GM12878 (cell line): ENCODE data around the gene FUNDC1. TPM values are rescaled to one million over a fixed set of nuclear protein-coding genes. Genes with fewer than 3 reads are reported as not detected.

Experiments
- ATAC-seq: fragments of 200-7000 bp; cut with Tn5 transposase; 3 replicates; pipeline ENCODE4 v1.9.1; 2020; ENCODE audit warnings: mild to moderate bottlenecking, moderate library complexity
- BruUV-seq: library from RNA; stranded (reverse); fragments of 400-500 nt; replicated peaks from 2 replicates; lab custom pipeline; 2021; lab: Mats Ljungman, UMichigan
- CTCF ChIA-PET: fragments of 300-600 bp; sonication (Branson Sonifier 250); formaldehyde crosslinking; extraction: SDS; loops from one replicate; lab custom pipeline; 2021; ENCODE audit warnings: inconsistent platforms; lab: Yijun Ruan, JAX
- POLR2A ChIA-PET: fragments of 350-600 bp; formaldehyde crosslinking; extraction: SDS; loops from one replicate; lab custom pipeline; 2021; ENCODE audit warnings: inconsistent platforms; lab: Charles Lee
- RAD21 ChIA-PET: fragments of 300-600 bp; sonication (Branson Sonifier 250); formaldehyde crosslinking; loops from one replicate; lab custom pipeline; 2023; ENCODE audit warnings: antibody characterized with exemption; ENCODE audit not compliant: unreplicated experiment; lab: Charles Lee
- SMC1A ChIA-PET: fragments of 300-600 bp; sonication (Branson Sonifier 250); formaldehyde crosslinking; loops from one replicate; lab custom pipeline; 2023; ENCODE audit not compliant: unreplicated experiment, uncharacterized antibody; lab: Charles Lee
- DNase-seq: peaks from one replicate; pipeline ENCODE4 v3.0.0-alpha.2; 2011; ENCODE audit warnings: low read depth, low spot score
- FAIRE-seq: peaks from 3 replicates; lab custom pipeline; 2011; peaks lifted over from hg19 to GRCh38; lab: Jason Lieb, UNC
- H2AFZ ChIP-seq: 2 replicates; pipeline ENCODE4 v1.6.0; 2011; ENCODE audit warnings: low read depth, low read length, control low read depth; ENCODE audit not compliant: control insufficient read depth
- H3K27ac ChIP-seq: 2 replicates; pipeline ENCODE4 v1.5.1; 2011; ENCODE audit warnings: control low read depth; ENCODE audit not compliant: control insufficient read depth, insufficient read depth
- H3K27me3 ChIP-seq, 2 experiments: replicated peaks in 1 of 2; 2 replicates each; pipeline versions ENCODE4 v1.6.0 to v1.6.1; 2011; ENCODE audit warnings: low read length in 1 of 2; ENCODE audit not compliant: control insufficient read depth in 2 of 2, insufficient read depth in 2 of 2
- H3K36me3 ChIP-seq, 2 experiments: 2 replicates each; pipeline ENCODE4 v1.5.1; 2011; ENCODE audit warnings: low read length in 1 of 2; ENCODE audit not compliant: control insufficient read depth in 2 of 2, insufficient read depth in 2 of 2
- H3K4me1 ChIP-seq: 2 replicates; pipeline ENCODE4 v1.6.1; 2011; ENCODE audit warnings: mild to moderate bottlenecking, low read length, moderate library complexity, mixed read lengths; ENCODE audit not compliant: control insufficient read depth, insufficient read depth
- H3K4me2 ChIP-seq: 2 replicates; pipeline ENCODE4 v1.6.0; 2011; ENCODE audit warnings: control low read depth; ENCODE audit not compliant: control insufficient read depth, insufficient read depth
- H3K4me3 ChIP-seq: fragments of 200-600 bp; sonication (generic); 2 replicates; pipeline ENCODE4 v1.5.1; 2016
- H3K79me2 ChIP-seq: 2 replicates; pipeline ENCODE4 v1.6.0; 2011; ENCODE audit warnings: low read length; ENCODE audit not compliant: control insufficient read depth, insufficient read depth
- H3K9ac ChIP-seq: 2 replicates; pipeline ENCODE4 v1.8.0; 2011; ENCODE audit warnings: low read length, control low read depth, mixed read lengths; ENCODE audit not compliant: control insufficient read depth, insufficient read depth
- H3K9me3 ChIP-seq: replicated peaks from 3 replicates; pipeline ENCODE4 v1.5.1; 2011; ENCODE audit warnings: mild to moderate bottlenecking, low read length; ENCODE audit not compliant: control insufficient read depth, insufficient read depth
- H4K20me1 ChIP-seq: 2 replicates; pipeline ENCODE4 v1.6.0; 2011; ENCODE audit not compliant: control insufficient read depth, insufficient read depth
- BMI1 ChIP-seq: fragments of 450-650 bp; IDR thresholded peaks from 2 replicates; pipeline ENCODE4 v1.6.1; 2016; ENCODE audit warnings: mild to moderate bottlenecking, moderate library complexity, borderline replicate concordance
- CUX1 ChIP-seq: IDR thresholded peaks from 2 replicates; pipeline ENCODE4 v1.6.1; 2012; ENCODE audit warnings: improper control_type of control experiment, low read depth, low read length; ENCODE audit not compliant: insufficient replicate concordance
- DPF2 ChIP-seq: fragments of 450-650 bp; IDR thresholded peaks from 2 replicates; pipeline ENCODE4 v1.6.1; 2017; ENCODE audit warnings: mild to moderate bottlenecking
- EGR1 ChIP-seq, 2 experiments: IDR thresholded peaks; 1 replicate in 1 of 2; 2 replicates in 1 of 2; pipeline ENCODE4 v1.6.1; 2011 to 2012; ENCODE audit warnings: low read depth in 2 of 2, low read length in 2 of 2, borderline replicate concordance in 1 of 2, mild to moderate bottlenecking in 1 of 2, moderate library complexity in 1 of 2
- EZH2 ChIP-seq: IDR thresholded peaks from 2 replicates; pipeline ENCODE4 v1.6.1; 2012; ENCODE audit warnings: low read depth, mild to moderate bottlenecking, control low read depth, inconsistent platforms, low read length, borderline replicate concordance; ENCODE audit not compliant: control insufficient read depth
- IRF5 ChIP-seq: fragments of 450-650 bp; IDR thresholded peaks from 2 replicates; pipeline ENCODE4 v1.6.1; 2017; ENCODE audit warnings: borderline replicate concordance
- SMC3 ChIP-seq: IDR thresholded peaks from 2 replicates; pipeline ENCODE4 v1.6.1; 2011; ENCODE audit warnings: low read length, improper control_type of control experiment, borderline replicate concordance
- STAT3 ChIP-seq: IDR thresholded peaks from 2 replicates; pipeline ENCODE4 v1.6.1; 2011; ENCODE audit warnings: low read depth, low read length, improper control_type of control experiment
- TBL1XR1 ChIP-seq: IDR thresholded peaks from 2 replicates; pipeline ENCODE4 v1.6.1; 2012; ENCODE audit warnings: low read depth, low read length, improper control_type of control experiment
- ZNF274 ChIP-seq: IDR thresholded peaks from one replicate; pipeline ENCODE4 v1.8.0; 2011; ENCODE audit not compliant: insufficient read length, insufficient read depth
- ZNF687 ChIP-seq: fragments of 450-650 bp; IDR thresholded peaks from 2 replicates; pipeline ENCODE4 v1.6.1; 2017; ENCODE audit warnings: mild to moderate bottlenecking, moderate library complexity
- WGBS: methylation state at CpG from one replicate; pipeline ENCODE4 v1.1.6; 2016; ENCODE audit warnings: low lambda C conversion rate; ENCODE audit not compliant: insufficient replicate concordance, insufficient coverage; ENCODE audit errors: missing lambda C conversion rate; 5-methylcytosine and 5-hydroxymethylcytosine counted together
- in situ Hi-C: fragments of 300-500 bp; cut with MboI; formaldehyde crosslinking; loops from 9 replicates; pipeline ENCODE4 v1.14.3; 2018; ENCODE audit warnings: mixed read lengths
- intact Hi-C: fragments of 100-400 bp; cut with micrococcal nuclease; formaldehyde crosslinking; loops from one replicate; pipeline ENCODE4 v1.14.2; 2022; ENCODE audit not compliant: unreplicated experiment
- polyA plus RNA-seq, 11 experiments: library from polyadenylated mRNA; depleted of rRNA in 4 of 11; unstranded in 6 of 11; stranded (reverse) in 5 of 11; fragments of >200 nt; fragmentation: Nextera tagmentation in 4 of 11; fragmentation: Illumina TruSeq in 1 of 11; extraction: Ambion mirVana in 4 of 11; extraction: Trizol in 1 of 11; gene quantifications; 1 replicate in 1 of 11; 2 replicates in 10 of 11; pipeline versions ENCODE4 v1.2.1 to v1.2.3, GENCODE V29; 2011 to 2016; ENCODE audit warnings: inconsistent platforms in 2 of 11, missing spikeins in 2 of 11, low read depth in 1 of 11
- total RNA-seq, 4 experiments: library from RNA; depleted of rRNA in 3 of 4; stranded (reverse); fragments of >200 nt in 3 of 4; fragmentation: Illumina TruSeq in 1 of 4; extraction: Trizol in 1 of 4; gene quantifications; 2 replicates each; pipeline versions ENCODE4 v1.2.1 to v1.2.3, GENCODE V29; 2013 to 2021
- TF ChIP-seq, protein P1 (sequence below): IDR thresholded peaks from 2 replicates; pipeline ENCODE4 v1.6.1; 2012; ENCODE audit warnings: low read length, inconsistent platforms

The FUNDC1 gene
- total and polyA plus RNA-seq, 10 of the 15 experiments (the other 5 are each of a cell fraction or from before 2014, with no cell fraction given), result 10.0 to 25.1 (median 16.8) TPM

DNA sequence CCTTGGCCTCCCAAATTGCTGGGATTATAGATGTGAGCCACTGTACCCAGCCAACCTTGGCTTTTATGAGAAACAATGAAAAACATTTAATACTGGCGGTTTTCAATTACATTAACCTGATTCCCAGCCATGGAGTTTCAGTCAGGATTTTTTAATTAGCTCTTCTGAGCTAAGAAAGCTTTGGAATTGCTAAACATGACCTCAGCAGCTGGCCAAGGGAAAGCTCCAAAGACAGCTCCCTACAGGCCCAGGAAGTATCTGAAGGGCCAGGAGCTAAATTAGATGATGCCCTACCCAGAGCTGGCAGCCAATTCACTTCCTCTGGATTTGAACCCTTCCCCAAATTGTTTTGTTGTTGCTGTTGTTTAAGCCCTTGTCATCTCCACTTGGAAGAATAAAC, 26.5 kb upstream of the FUNDC1 start:
- Histone ChIP-seq H4K20me1 (no peaks in the 10 kb centered on the region), H3K36me3 (no peaks in the 10 kb centered on the region), H3K79me2 (no peaks in the 10 kb centered on the region), H3K9me3 (peaks cover 3% of the 10 kb centered on the region; the same call in 1 of the 3 replicates), H3K4me3 (no peak overlapping the region), H3K27me3 (no peaks in the 10 kb centered on the region), H3K4me2 (no peak overlapping the region), H3K9ac (no peak overlapping the region), H3K4me1 (no peaks in the 10 kb centered on the region), H2AFZ (no peak overlapping the region), H3K27ac (no peak overlapping the region)
- SMC1A ChIA-PET, result no interaction called here
- in situ Hi-C loops, result no loop called here
- no TSS peak for BruUV-seq
- ATAC-seq (no peak), FAIRE-seq (no peak), DNase-seq (no peak)
- CTCF ChIA-PET, result interaction anchor here (0.6 kb wide), 1 partner anchor 163 kb away, joined by 3 read pairs; no protein-coding TSS in a partner anchor
- intact Hi-C loops, result no loop called here
- RAD21 ChIA-PET, result no interaction called here
- 40% methylated on average over 1 of the region's 1 CpG for WGBS
- POLR2A ChIA-PET, result no interaction called here
- TF ChIP-seq DPF2 (no peak), IRF5 (no peak), EGR1 (IDR thresholded peaks at IDR 0.05; ENCODE audit: borderline replicate concordance in 1 of 2, low read depth in 2 of 2, low read length in 2 of 2) (no peak), ZNF274 (no peak), SMC3 (no peak), TBL1XR1 (no peak), STAT3 (no peak), CUX1 (no peak), BMI1 (no peak), ZNF687 (no peak), EZH2 (no peak)
- TF ChIP-seq, protein P1, sequence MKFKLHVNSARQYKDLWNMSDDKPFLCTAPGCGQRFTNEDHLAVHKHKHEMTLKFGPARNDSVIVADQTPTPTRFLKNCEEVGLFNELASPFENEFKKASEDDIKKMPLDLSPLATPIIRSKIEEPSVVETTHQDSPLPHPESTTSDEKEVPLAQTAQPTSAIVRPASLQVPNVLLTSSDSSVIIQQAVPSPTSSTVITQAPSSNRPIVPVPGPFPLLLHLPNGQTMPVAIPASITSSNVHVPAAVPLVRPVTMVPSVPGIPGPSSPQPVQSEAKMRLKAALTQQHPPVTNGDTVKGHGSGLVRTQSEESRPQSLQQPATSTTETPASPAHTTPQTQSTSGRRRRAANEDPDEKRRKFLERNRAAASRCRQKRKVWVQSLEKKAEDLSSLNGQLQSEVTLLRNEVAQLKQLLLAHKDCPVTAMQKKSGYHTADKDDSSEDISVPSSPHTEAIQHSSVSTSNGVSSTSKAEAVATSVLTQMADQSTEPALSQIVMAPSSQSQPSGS, result no peak
